PFSK-1 (cell line): ENCODE data around the gene ZNF280C.

Source experiments
- FOXP2 ChIP-seq: optimal IDR thresholded peaks from 2 replicates; pipeline ENCODE3; 2011; ENCODE audit warnings: borderline replicate concordance, control low read depth, inconsistent platforms; ENCODE audit not compliant: insufficient read depth; ENCODE audit errors: extremely low read length, extremely low read depth
- POLR2AphosphoS5 ChIP-seq: IDR thresholded peaks from 2 replicates; pipeline ENCODE4 v1.6.1; 2012; ENCODE audit warnings: low read depth, mild to moderate bottlenecking, control low read depth, low read length, moderate library complexity
- TAF1 ChIP-seq: IDR thresholded peaks from 2 replicates; pipeline ENCODE4 v1.6.1; 2012; ENCODE audit warnings: low read length, control low read depth, borderline replicate concordance; ENCODE audit not compliant: insufficient read depth

DNA sequence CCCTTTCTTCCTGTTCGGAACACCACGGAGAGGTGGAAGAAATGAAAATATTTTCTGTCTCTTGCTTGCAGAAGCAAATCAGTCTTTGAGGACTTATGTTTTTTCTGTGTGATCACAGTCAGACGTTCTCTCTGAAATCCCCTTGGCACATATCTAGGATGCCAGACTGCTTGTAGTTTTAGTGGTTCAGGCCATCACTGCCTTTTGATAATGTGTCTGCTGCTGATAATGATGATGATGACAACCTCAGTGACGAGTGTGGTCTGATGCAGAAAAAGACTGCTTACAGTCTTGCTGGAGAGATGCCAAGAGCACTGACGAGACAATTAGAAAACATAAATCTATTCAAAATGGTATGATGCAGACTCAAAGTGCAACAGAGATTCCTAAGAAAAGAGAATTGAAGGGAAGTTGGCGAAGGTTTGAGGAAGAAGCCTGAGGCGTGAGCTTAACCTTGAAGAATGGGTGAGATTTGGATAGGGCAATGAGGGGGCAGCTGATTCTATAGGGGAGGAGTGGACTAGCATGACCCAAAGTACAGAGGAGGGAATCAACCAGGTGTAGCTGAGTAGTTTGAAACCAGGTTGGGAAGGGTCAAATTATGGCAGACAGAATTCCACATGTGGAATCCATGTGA lies 89.0 kb downstream of the ZNF280C start:
- TF ChIP-seq TAF1 = no peak
- TF ChIP-seq FOXP2 = no peak
- no peak for TF ChIP-seq POLR2AphosphoS5
